NCI-H187 (cell line): ENCODE measurements around the gene NAA11.
"Not testable (repeated sequence)": the region's sequence is repeated elsewhere in the genome, so short reads cannot be mapped to it uniquely, and the experiment has no call there.

Experiments used
- DNase-seq, 2 experiments: peaks; one replicate each; lab custom pipeline; 2025; lab: John Stamatoyannopoulos, UW

Gene NAA11

GRCh38 chr4:79308137-79308536 is 17.7 kb downstream of the NAA11 start:
- DNase-seq: no peak

- no peak for DNase-seq
These were observed 19.1 kb downstream of the NAA11 start for GRCh38 chr4:79306795-79307194.

DNA sequence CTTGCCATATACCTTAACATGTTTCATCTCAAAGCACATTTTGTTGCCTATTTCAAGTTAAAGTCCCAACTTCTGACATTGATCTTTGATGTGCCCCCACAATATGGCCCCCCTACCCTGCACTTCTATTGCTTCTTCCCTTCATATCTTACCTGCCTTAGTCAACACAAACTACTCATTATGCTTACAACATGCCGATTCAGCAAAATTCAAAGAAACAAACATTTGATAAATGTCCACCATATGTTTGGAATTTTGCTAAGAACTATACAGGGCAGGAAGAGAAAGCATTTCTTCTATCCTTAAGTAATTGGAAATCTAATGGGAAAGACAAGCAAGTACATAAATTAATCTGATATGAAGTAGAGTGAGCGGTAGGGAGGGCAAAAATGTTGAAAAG is 25.6 kb downstream of the NAA11 start:
- DNase-seq: no peak

DNA sequence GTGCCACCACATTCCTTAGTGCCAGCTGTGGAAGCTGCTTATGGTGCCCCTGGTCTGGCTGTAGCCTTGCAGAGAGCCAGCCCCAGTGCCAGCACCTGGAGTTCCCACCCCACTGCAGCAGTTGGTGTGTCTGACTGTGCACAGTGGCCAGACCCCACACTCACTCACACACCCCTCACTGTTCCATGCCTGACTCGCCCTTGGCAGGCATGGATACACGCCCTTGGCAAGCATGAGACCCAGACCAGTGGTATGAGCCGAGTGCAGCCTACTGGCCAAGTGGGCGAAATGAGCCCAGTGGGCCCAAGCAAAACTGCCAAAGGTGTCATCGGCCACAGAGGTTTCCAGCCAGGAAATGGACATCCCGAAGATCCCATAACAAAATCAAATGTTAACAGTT is 27.4 kb downstream of the NAA11 start:
- no peak for DNase-seq

GRCh38 chr4:79298027-79298426 is 27.8 kb downstream of the NAA11 start:
- no peak for DNase-seq

DNA sequence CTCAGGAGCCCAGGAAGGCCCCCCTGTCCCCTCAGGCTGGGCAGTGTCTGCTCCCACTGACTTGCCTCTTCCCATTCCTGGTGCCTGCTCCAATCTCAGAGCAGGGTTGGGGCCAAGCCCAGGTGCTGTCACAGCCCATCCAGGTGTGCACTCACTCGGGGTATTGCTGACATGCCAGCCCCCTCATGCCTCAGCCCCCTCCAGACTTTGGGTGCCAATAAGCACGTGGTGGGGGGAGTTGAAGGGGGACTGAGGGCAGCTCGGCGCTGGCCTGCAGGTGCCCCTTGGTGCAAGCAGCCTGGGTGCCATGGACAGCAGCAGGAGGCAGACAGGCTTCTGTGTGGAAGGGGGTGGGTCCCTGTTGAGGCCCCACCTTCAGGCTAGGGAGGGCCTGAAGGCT is 28.4 kb downstream of the NAA11 start:
- DNase-seq: no peak

- no peak for DNase-seq
These were observed 29.0 kb downstream of the NAA11 start for GRCh38 chr4:79296768-79297428.

GRCh38 chr4:79295086-79295485 is 30.8 kb downstream of the NAA11 start:
- DNase-seq: no peak

GRCh38 chr4:79294064-79294463 is 31.8 kb downstream of the NAA11 start:
- no peak for DNase-seq

DNA sequence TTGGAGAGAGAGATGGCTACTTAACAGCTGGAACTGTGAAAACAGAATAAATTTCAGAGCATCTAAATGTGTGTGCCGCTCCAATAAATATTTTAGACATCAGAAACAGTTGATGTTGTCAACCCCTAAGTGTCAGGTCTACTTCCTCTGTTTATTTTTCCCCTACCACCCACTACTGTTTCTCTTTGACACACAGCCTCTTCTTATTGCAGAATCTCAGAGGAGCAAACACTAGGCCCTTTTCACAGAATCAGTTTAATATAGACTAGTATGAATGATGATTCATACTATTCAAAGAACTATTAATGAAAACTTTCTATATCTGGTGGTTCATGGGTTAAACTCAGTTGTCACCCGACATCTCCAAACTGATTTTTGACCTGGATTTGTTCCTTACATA is 33.9 kb downstream of the NAA11 start:
- DNase-seq: no peak

DNA sequence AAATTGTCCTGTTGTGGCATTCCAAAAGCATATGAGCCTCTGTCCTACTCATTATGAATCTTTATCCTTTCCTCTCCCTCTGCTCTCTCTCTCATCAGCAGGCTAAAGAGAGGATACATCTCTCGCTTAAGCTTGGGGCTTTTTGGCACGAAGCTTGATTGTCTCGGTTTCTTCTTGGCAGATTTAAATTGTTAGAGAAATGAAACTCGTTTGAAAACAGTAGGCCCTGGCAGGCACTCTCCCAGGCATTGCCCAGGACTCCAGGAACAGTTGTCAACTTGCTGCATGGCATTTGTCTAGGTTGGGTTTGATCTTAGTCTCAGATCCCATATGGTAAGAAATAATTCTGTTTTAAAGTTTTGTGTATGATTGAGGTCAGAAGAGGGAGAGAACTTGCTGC is 35.5 kb downstream of the NAA11 start:
- DNase-seq: no peak

GRCh38 chr4:79288185-79288584 is 37.7 kb downstream of the NAA11 start:
- no peak for DNase-seq

DNA sequence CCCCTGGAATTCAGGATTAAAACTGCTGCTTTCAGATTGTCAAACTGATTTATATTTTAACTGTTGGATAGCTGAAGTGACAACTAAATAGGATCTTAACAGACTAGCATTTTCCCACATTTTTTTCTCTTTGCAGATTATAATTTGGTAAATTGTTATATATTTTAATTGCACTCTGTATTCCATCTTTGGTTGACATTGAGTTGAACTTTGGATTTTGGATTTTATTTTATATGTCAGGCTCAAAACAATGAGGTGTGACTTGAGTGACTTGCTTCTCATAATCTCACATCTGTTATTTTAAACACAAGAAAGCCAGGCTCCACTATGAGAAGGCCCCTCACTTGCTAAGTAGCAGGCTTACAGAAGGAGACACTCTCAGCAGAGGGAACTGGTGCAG is 38.1 kb downstream of the NAA11 start:
- DNase-seq: no peak

DNA sequence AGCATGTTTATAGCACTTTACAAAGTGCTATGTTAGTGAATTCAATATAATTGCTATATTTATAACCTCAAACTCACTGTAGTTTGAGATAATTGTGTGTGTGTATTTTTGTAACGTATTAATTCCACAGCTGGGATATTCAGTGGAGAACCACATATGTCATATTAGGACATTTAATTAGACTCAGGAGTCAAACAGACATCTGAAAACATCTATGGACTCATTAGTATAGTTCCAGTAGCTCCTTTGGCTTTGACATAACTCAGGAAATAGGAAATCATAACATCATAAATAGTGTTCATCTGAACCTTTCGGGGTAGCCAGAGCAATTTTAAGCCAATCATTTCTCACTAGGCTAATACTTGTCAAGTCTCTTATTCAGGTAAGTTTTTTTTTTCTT is 38.8 kb downstream of the NAA11 start:
- DNase-seq: no peak

GRCh38 chr4:79281566-79282359 is 44.1 kb downstream of the NAA11 start:
- DNase-seq: no peak

GRCh38 chr4:79277467-79277866 is 48.4 kb downstream of the NAA11 start:
- not testable (repeated sequence) for DNase-seq

DNA sequence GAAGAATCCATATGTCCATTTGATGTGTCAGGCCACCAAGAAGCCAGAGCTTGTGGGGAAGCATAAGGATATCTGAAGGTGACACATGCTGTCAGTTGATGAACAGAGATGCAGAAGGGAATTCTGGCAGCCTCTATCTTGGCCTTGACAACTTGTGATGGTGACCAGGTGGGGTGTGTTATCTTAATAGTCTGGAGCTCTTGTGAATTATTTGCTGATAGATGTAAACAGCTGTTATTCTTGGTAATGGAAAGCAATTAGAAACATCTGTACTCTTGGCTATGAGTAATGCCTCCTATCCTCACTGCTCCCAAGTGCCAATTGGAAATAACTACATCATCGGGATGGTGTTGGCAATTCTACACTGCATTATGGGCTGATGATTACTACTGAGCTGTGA is 51.9 kb downstream of the NAA11 start:
- no peak for DNase-seq

GRCh38 chr4:79272761-79273160 is 53.1 kb downstream of the NAA11 start:
- no peak for DNase-seq

DNA sequence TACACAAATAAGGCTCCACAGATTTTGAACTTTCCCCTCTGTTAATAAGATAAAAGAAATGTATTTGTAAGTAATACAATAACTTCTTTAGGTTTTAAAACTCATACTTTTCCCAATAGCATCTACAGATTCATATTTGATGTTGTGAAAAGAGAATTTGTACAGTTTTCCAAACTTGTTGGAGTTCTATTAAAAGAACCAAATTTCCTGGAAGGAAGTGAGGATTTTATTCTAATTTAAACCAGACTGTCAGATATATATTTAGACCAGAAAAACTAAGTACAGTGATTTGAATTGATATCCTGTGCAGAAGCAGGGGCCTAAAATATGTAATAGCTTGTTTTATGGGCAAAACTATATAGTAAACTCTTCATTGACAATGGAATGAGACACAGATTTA is 53.7 kb downstream of the NAA11 start:
- DNase-seq: no peak

DNA sequence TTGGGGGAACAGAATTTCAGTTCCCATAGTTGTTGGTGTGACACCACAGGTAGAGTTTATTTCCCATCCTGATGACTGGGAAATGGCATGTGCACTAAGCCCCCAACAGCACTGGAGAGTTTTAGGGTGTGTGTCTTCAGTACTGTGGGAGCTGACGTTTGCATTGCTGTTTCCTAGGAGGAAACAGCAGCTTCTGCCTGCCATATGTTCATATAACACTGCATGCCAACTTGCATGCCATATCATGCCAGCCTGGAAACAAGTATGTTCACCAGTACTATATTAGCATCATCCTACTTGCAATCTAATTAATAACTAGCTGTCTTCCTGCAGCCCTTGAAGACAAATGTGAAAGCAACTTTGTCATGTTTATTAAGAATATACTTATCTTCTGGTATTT is 58.2 kb downstream of the NAA11 start:
- DNase-seq: no peak
